BJ (cell line): ENCODE data around the gene SLIRP. TPM values are rescaled to one million over a fixed set of nuclear protein-coding genes. Genes with fewer than 3 reads are reported as not detected.
"Not testable (repeated sequence)": the region's sequence is repeated elsewhere in the genome, so short reads cannot be mapped to it uniquely, and the experiment has no call there.

Source experiments
- CTCF ChIA-PET: fragments of 350-600 bp; formaldehyde crosslinking; extraction: SDS; loops from one replicate; lab custom pipeline; 2021; ENCODE audit warnings: antibody characterized with exemption, inconsistent platforms; lab: Yijun Ruan, JAX
- POLR2A ChIA-PET: fragments of 300-600 bp; sonication (Branson Sonifier 250); formaldehyde crosslinking; extraction: SDS; loops from one replicate; lab custom pipeline; 2021; ENCODE audit warnings: antibody characterized with exemption; lab: Charles Lee
- DNase-seq: peaks from one replicate; pipeline ENCODE4 v3.0.0-alpha.2; 2011; ENCODE audit warnings: low read depth
- H3K27me3 ChIP-seq: 2 replicates; pipeline ENCODE4 v1.6.0; 2011; ENCODE audit warnings: low read length; ENCODE audit not compliant: control insufficient read depth, insufficient read depth
- H3K36me3 ChIP-seq: 2 replicates; pipeline ENCODE4 v1.5.1; 2011; ENCODE audit warnings: low read length; ENCODE audit not compliant: control insufficient read depth, insufficient read depth
- H3K4me3 ChIP-seq: 2 replicates; pipeline ENCODE4 v1.5.1; 2011; ENCODE audit warnings: low read depth, mild to moderate bottlenecking, control low read depth, low read length
- CTCF ChIP-seq: IDR thresholded peaks from 2 replicates; pipeline ENCODE4 v1.5.1; 2011; ENCODE audit warnings: low read depth, mild to moderate bottlenecking, control low read depth, inconsistent platforms, low read length, moderate library complexity; ENCODE audit not compliant: insufficient read depth
- polyA plus RNA-seq: library from polyadenylated mRNA; depleted of rRNA; stranded (reverse); fragments of >200 nt; gene quantifications from 2 replicates; pipeline ENCODE4 v1.2.3, GENCODE V29; 2011

Gene SLIRP
- polyA plus RNA-seq, 1 experiment: 162 TPM

GRCh38 chr14:77738559-77739250, 30.8 kb downstream of the SLIRP start:
- H3K27me3 ChIP-seq: no peaks in the 10 kb centered on the region
- DNase-seq: no peak
- ChIA-PET POLR2A (no interaction called here), CTCF (interaction anchor here (0.8 kb wide), 1 partner anchor 11 kb away, joined by 3 read pairs; no protein-coding TSS in a partner anchor)
- peaks cover 1% of the 10 kb centered on the region; the same call in 1 of the 2 replicates for H3K36me3 ChIP-seq
- no peak overlapping the region for H3K4me3 ChIP-seq
- TF ChIP-seq CTCF: no peak

GRCh38 chr14:77741438-77741837, 33.5 kb downstream of the SLIRP start:
- DNase-seq: no peak
- TF ChIP-seq CTCF: no peak
- Histone ChIP-seq H3K27me3 (no peaks in the 10 kb centered on the region), H3K36me3 (peaks cover 2% of the 10 kb centered on the region; the same call in 1 of the 2 replicates), H3K4me3 (no peak overlapping the region)
- POLR2A ChIA-PET: no interaction called here
- CTCF ChIA-PET: interaction anchor here (1.6 kb wide), 1 partner anchor 20 kb away, joined by 3 read pairs; no protein-coding TSS in a partner anchor

GRCh38 chr14:77746064-77746702, 38.3 kb downstream of the SLIRP start:
- POLR2A ChIA-PET: no interaction called here
- CTCF ChIA-PET: interaction anchor here (0.6 kb wide), 1 partner anchor 82 kb away, joined by 4 read pairs; no protein-coding TSS in a partner anchor
- no peak for DNase-seq
- TF ChIP-seq CTCF: no peak
- H3K36me3 ChIP-seq: peaks cover 8% of the 10 kb centered on the region
- no peak overlapping the region for H3K4me3 ChIP-seq
- no peaks in the 10 kb centered on the region for H3K27me3 ChIP-seq

GRCh38 chr14:77747425-77747824, 39.5 kb downstream of the SLIRP start:
- not testable (repeated sequence) for DNase-seq

GRCh38 chr14:77752266-77752665, 44.4 kb downstream of the SLIRP start:
- POLR2A ChIA-PET: no interaction called here
- peaks cover 8% of the 10 kb centered on the region for H3K36me3 ChIP-seq
- CTCF ChIA-PET: interaction anchor here (1.0 to 1.3 kb wide), 2 partner anchors 20 to 98 kb away, joined by 3 read pairs; no protein-coding TSS in a partner anchor
- no peak for TF ChIP-seq CTCF
- no peak overlapping the region for H3K4me3 ChIP-seq
- no peak for DNase-seq
- H3K27me3 ChIP-seq: no peaks in the 10 kb centered on the region

More at GRCh38 chr14:77747425-77747824, 39.5 kb downstream of the SLIRP start:
- H3K4me3 ChIP-seq, POLR2A ChIA-PET, CTCF ChIA-PET, H3K36me3 ChIP-seq, H3K27me3 ChIP-seq: not testable (repeated sequence)
